Suprapubic skin (tissue), 4 donors: ENCODE measurements around the gene GPR137B.

Experiments
- CTCF ChIP-seq, 2 donors: fragments of 200-600 bp in 1 of 2; fragments of 450-650 bp in 1 of 2; sonication (generic) in 1 of 2; IDR thresholded peaks; one replicate each; pipeline ENCODE4 v1.5.1; 2016 to 2019; ENCODE audit warnings: antibody characterized with exemption in 2 of 2, mild to moderate bottlenecking in 1 of 2, moderate library complexity in 1 of 2
- POLR2A ChIP-seq, 2 donors: fragments of 450-650 bp; IDR thresholded peaks; one replicate each; pipeline ENCODE4 v1.6.1; 2017; ENCODE audit warnings: antibody characterized with exemption in 2 of 2, mild to moderate bottlenecking in 2 of 2, moderate library complexity in 2 of 2
- POLR2AphosphoS5 ChIP-seq, 3 donors: sonication (generic); formaldehyde crosslinking; IDR thresholded peaks; one replicate each; pipeline ENCODE4 v1.6.1; 2017; ENCODE audit warnings: antibody characterized with exemption in 3 of 3

GRCh38 chr1:236100799-236101198 is 41.5 kb upstream of the GPR137B start:
- TF ChIP-seq CTCF (IDR thresholded peaks at IDR 0.05): no peak
- TF ChIP-seq POLR2A (IDR thresholded peaks at IDR 0.05): no peak
- TF ChIP-seq POLR2AphosphoS5 (IDR thresholded peaks at IDR 0.05): no peak
